SU-DHL-6 (cell line): ENCODE measurements around the gene PRKCE.

Source experiments
- H2AFZ ChIP-seq: fragments of 200-600 bp; sonication (generic); 2 replicates; pipeline ENCODE4 v1.6.1; 2014; ENCODE audit warnings: low read depth, mild to moderate bottlenecking, moderate library complexity, mixed read lengths, antibody characterized with exemption, low read length; ENCODE audit not compliant: severe bottlenecking
- H3F3A ChIP-seq: fragments of 200-600 bp; shearing (Covaris generic); 2 replicates; pipeline ENCODE4 v1.6.0; 2016; ENCODE audit warnings: antibody characterized with exemption, mild to moderate bottlenecking; ENCODE audit not compliant: insufficient read depth
- H3K27ac ChIP-seq: fragments of 200-600 bp; sonication (generic); 2 replicates; pipeline ENCODE4 v1.5.1; 2016; ENCODE audit warnings: low read depth, mild to moderate bottlenecking, low read length, moderate library complexity, mixed read lengths
- H3K27me3 ChIP-seq: fragments of 200-600 bp; sonication (generic), shearing (Covaris generic); 2 replicates; pipeline ENCODE4 v1.6.0; 2014; ENCODE audit warnings: mild to moderate bottlenecking, low read length
- H3K36me3 ChIP-seq: fragments of 200-600 bp; sonication (generic); 2 replicates; pipeline ENCODE4 v1.6.1; 2014; ENCODE audit warnings: mild to moderate bottlenecking, low read length, mixed read lengths
- H3K4me2 ChIP-seq: fragments of 300-600, 200-600 bp; shearing (Covaris generic), sonication (generic); 2 replicates; pipeline ENCODE4 v1.6.0; 2014; ENCODE audit warnings: low read length, low read depth, mild to moderate bottlenecking; ENCODE audit not compliant: poor library complexity, severe bottlenecking
- H3K4me3 ChIP-seq: fragments of 200-600 bp; sonication (generic); 2 replicates; pipeline ENCODE4 v1.5.1; 2014; ENCODE audit warnings: antibody characterized with exemption, low read length, mild to moderate bottlenecking, mixed read lengths; ENCODE audit not compliant: insufficient read depth, poor library complexity, severe bottlenecking
- H3K79me2 ChIP-seq: fragments of 200-600 bp; sonication (generic); 2 replicates; pipeline ENCODE4 v1.6.1; 2014; ENCODE audit warnings: mild to moderate bottlenecking, low read length, moderate library complexity; ENCODE audit not compliant: insufficient read depth
- H3K9ac ChIP-seq: fragments of 200-600 bp; sonication (generic); 2 replicates; pipeline ENCODE4 v1.7.0; 2014; ENCODE audit warnings: mild to moderate bottlenecking, low read length
- H3K9me2 ChIP-seq: fragments of 200-600 bp; sonication (generic); replicated peaks from 2 replicates; pipeline ENCODE4 v1.6.1; 2014; ENCODE audit warnings: low read length; ENCODE audit not compliant: insufficient read depth
- H3K9me3 ChIP-seq: fragments of 200-600 bp; sonication (generic); 2 replicates; pipeline ENCODE4 v1.6.1; 2014; ENCODE audit warnings: low read length, mixed read lengths; ENCODE audit not compliant: insufficient read depth
- H4K20me1 ChIP-seq: fragments of 200-600 bp; sonication (generic); 2 replicates; pipeline ENCODE4 v1.6.1; 2014; ENCODE audit warnings: low read depth, mild to moderate bottlenecking, antibody characterized with exemption, low read length, moderate library complexity, mixed read lengths
- CTCF ChIP-seq: fragments of 200-600 bp; sonication (generic); IDR thresholded peaks from one replicate; pipeline ENCODE4 v1.5.1; 2017; ENCODE audit warnings: antibody characterized with exemption, mild to moderate bottlenecking, low read length, moderate library complexity; ENCODE audit not compliant: insufficient read depth, poor library complexity, severe bottlenecking
- EZH2phosphoT487 ChIP-seq: fragments of 200-600 bp; sonication (generic), shearing (Covaris generic); conservative IDR thresholded peaks from 2 replicates; pipeline ENCODE4 v1.6.1; 2018; ENCODE audit warnings: mild to moderate bottlenecking, antibody characterized with exemption, low read length, moderate library complexity, mixed read lengths

Gene PRKCE

GRCh38 chr2:45881970-45882581, 230.6 kb downstream of the PRKCE start:
- H3K9me2 ChIP-seq: no peaks in the 10 kb centered on the region
- no peak overlapping the region for H3K4me3 ChIP-seq
- no peak overlapping the region for H2AFZ ChIP-seq
- no peaks in the 10 kb centered on the region for H4K20me1 ChIP-seq
- H3K9me3 ChIP-seq: no peaks in the 10 kb centered on the region
- H3K4me2 ChIP-seq: no peak overlapping the region
- no peak overlapping the region for H3K27ac ChIP-seq
- TF ChIP-seq EZH2phosphoT487 (no peak), CTCF (no peak)
- no peaks in the 10 kb centered on the region for H3K27me3 ChIP-seq
- no peaks in the 10 kb centered on the region for H3K36me3 ChIP-seq
- no peaks in the 10 kb centered on the region for H3F3A ChIP-seq
- no peak overlapping the region for H3K9ac ChIP-seq
- H3K79me2 ChIP-seq: no peaks in the 10 kb centered on the region

GRCh38 chr2:45882707-45883602, 231.5 kb downstream of the PRKCE start:
- TF ChIP-seq CTCF (no peak), EZH2phosphoT487 (no peak)
- no peaks in the 10 kb centered on the region for H3K36me3 ChIP-seq
- H3F3A ChIP-seq: no peaks in the 10 kb centered on the region
- H3K4me2 ChIP-seq: no peak overlapping the region
- H3K9me2 ChIP-seq: no peaks in the 10 kb centered on the region
- H3K27me3 ChIP-seq: no peaks in the 10 kb centered on the region
- no peaks in the 10 kb centered on the region for H4K20me1 ChIP-seq
- H2AFZ ChIP-seq: no peak overlapping the region
- H3K9ac ChIP-seq: no peak overlapping the region
- H3K4me3 ChIP-seq: no peak overlapping the region
- no peak overlapping the region for H3K27ac ChIP-seq
- H3K79me2 ChIP-seq: no peaks in the 10 kb centered on the region
- no peaks in the 10 kb centered on the region for H3K9me3 ChIP-seq

- H3K27me3 ChIP-seq: no peaks in the 10 kb centered on the region
- H3K9ac ChIP-seq: no peak overlapping the region
- TF ChIP-seq CTCF (no peak), EZH2phosphoT487 (no peak)
- H3K4me3 ChIP-seq: no peak overlapping the region
- H4K20me1 ChIP-seq: no peaks in the 10 kb centered on the region
- no peaks in the 10 kb centered on the region for H3K36me3 ChIP-seq
- H2AFZ ChIP-seq: no peak overlapping the region
- H3K9me2 ChIP-seq: no peaks in the 10 kb centered on the region
- H3F3A ChIP-seq: no peaks in the 10 kb centered on the region
- H3K79me2 ChIP-seq: no peaks in the 10 kb centered on the region
- no peaks in the 10 kb centered on the region for H3K9me3 ChIP-seq
- H3K27ac ChIP-seq: no peak overlapping the region
- H3K4me2 ChIP-seq: no peak overlapping the region
Observed at GRCh38 chr2:45883603-45884000, 232.1 kb downstream of the PRKCE start.
